ENCODE measurements around the gene ZCCHC17. TPM values are rescaled to one million over a fixed set of nuclear protein-coding genes. Genes with fewer than 3 reads are reported as not detected.

The ZCCHC17 gene
- total RNA-seq, 1 experiment from 2014 or later = 30.2 TPM

GRCh38 chr1:31297277-31298247 is 730 bp downstream of the ZCCHC17 start:
- Histone ChIP-seq H3K9me3 (ENCODE audit: low read length) (no peaks in the 10 kb centered on the region), H2AFZ (ENCODE audit: low read length) (peak overlapping the region; percentile 71), H3K4me2 (ENCODE audit: low read length) (peak overlapping the region; percentile 89), H3K27me3 (ENCODE audit: low read length) (no peaks in the 10 kb centered on the region), H3K4me1 (ENCODE audit: insufficient read depth, low read length) (peaks cover 32% of the 10 kb centered on the region), H3K4me3 (ENCODE audit: low read length) (peak overlapping the region; percentile 81), H4K20me1 (ENCODE audit: low read length) (no peaks in the 10 kb centered on the region), H3K9me2 (replicated peaks; ENCODE audit: low read length) (no peaks in the 10 kb centered on the region), H3K27ac (ENCODE audit: low read length) (no peak overlapping the region), H3K36me3 (ENCODE audit: low read depth, low read length) (peaks cover 13% of the 10 kb centered on the region), H3K79me2 (ENCODE audit: low read length) (peaks cover 91% of the 10 kb centered on the region), H3F3A (ENCODE audit: low read length, unreplicated experiment) (no peaks in the 10 kb centered on the region), H3K9ac (ENCODE audit: low read length) (peak overlapping the region; percentile 97)
- TF ChIP-seq EZH2 (IDR thresholded peaks at IDR 0.05; ENCODE audit: low read length, unreplicated experiment) (no peak), CTCF (conservative IDR thresholded peaks at IDR 0.05; ENCODE audit: low read depth, low read length) (no peak)
- BruUV-seq (replicated peaks) = TSS peak; percentile 84
- ChIA-PET POLR2A (ENCODE audit: unreplicated experiment) (interaction anchor here (0.5 to 0.7 kb wide), 5 partner anchors 9 to 1574 kb away, joined by 3 to 12 read pairs (median 3); no protein-coding TSS in a partner anchor), CTCF (interaction anchor here (0.6 to 1.0 kb wide), 4 partner anchors 112 to 142 kb away, joined by 3 to 5 read pairs (median 4); no protein-coding TSS in a partner anchor)
- intact Hi-C loops (cut with micrococcal nuclease) = loop anchor here (2.0 kb wide), 1 partner anchor 37 kb away; no protein-coding TSS in a partner anchor
- peak; percentile 5 for ATAC-seq
- peak; percentile 16 for DNase-seq

- peaks cover 93% of the 10 kb centered on the region for H3K79me2 ChIP-seq (ENCODE audit: low read length)
- ChIA-PET CTCF (no interaction called here), POLR2A (ENCODE audit: unreplicated experiment) (no interaction called here)
- DNase-seq = peak; percentile 66
- H3K4me3 ChIP-seq (ENCODE audit: low read length) = no peak overlapping the region
- TF ChIP-seq EZH2 (IDR thresholded peaks at IDR 0.05; ENCODE audit: low read length, unreplicated experiment) = no peak
- no peaks in the 10 kb centered on the region for H3K27me3 ChIP-seq (ENCODE audit: low read length)
- H2AFZ ChIP-seq (ENCODE audit: low read length) = no peak overlapping the region
- H3K27ac ChIP-seq (ENCODE audit: low read length) = no peak overlapping the region
- no TSS peak for BruUV-seq (replicated peaks)
- intact Hi-C loops (cut with micrococcal nuclease) = no loop called here
- H3K9me2 ChIP-seq (replicated peaks; ENCODE audit: low read length) = no peaks in the 10 kb centered on the region
- H3K4me2 ChIP-seq (ENCODE audit: low read length) = peak overlapping the region; percentile 89
- peaks cover 32% of the 10 kb centered on the region for H3K4me1 ChIP-seq (ENCODE audit: insufficient read depth, low read length)
- H3K9me3 ChIP-seq (ENCODE audit: low read length) = no peaks in the 10 kb centered on the region
- peak; percentile 26 for ATAC-seq
- peaks cover 4% of the 10 kb centered on the region; the same call in 1 of the 2 replicates for H3K36me3 ChIP-seq (ENCODE audit: low read depth, low read length)
- no peaks in the 10 kb centered on the region for H3F3A ChIP-seq (ENCODE audit: low read length, unreplicated experiment)
- no peaks in the 10 kb centered on the region for H4K20me1 ChIP-seq (ENCODE audit: low read length)
- no peak overlapping the region for H3K9ac ChIP-seq (ENCODE audit: low read length)
Observed at GRCh38 chr1:31299365-31299764, 2.5 kb downstream of the ZCCHC17 start.

- H3K27ac ChIP-seq (ENCODE audit: low read length) = no peak overlapping the region
- no peak overlapping the region for H2AFZ ChIP-seq (ENCODE audit: low read length)
- no peaks in the 10 kb centered on the region for H3K9me2 ChIP-seq (replicated peaks; ENCODE audit: low read length)
- no peak for DNase-seq
- BruUV-seq (replicated peaks) = no TSS peak
- no peak overlapping the region for H3K9ac ChIP-seq (ENCODE audit: low read length)
- POLR2A ChIA-PET (ENCODE audit: unreplicated experiment) = no interaction called here
- CTCF ChIA-PET = no interaction called here
- 0 out of 2 replicates have a peak overlapping the region, but pooled peaks have one; percentile 89 for H3K4me2 ChIP-seq (ENCODE audit: low read length)
- intact Hi-C loops (cut with micrococcal nuclease) = no loop called here
- no peak for ATAC-seq
- H3F3A ChIP-seq (ENCODE audit: low read length, unreplicated experiment) = no peaks in the 10 kb centered on the region
- no peaks in the 10 kb centered on the region for H3K36me3 ChIP-seq (ENCODE audit: low read depth, low read length)
- H3K79me2 ChIP-seq (ENCODE audit: low read length) = peaks cover 89% of the 10 kb centered on the region
- H3K9me3 ChIP-seq (ENCODE audit: low read length) = no peaks in the 10 kb centered on the region
- H4K20me1 ChIP-seq (ENCODE audit: low read length) = no peaks in the 10 kb centered on the region
- peaks cover 31% of the 10 kb centered on the region for H3K4me1 ChIP-seq (ENCODE audit: insufficient read depth, low read length)
- H3K27me3 ChIP-seq (ENCODE audit: low read length) = no peaks in the 10 kb centered on the region
- TF ChIP-seq EZH2phosphoT487 (IDR thresholded peaks at IDR 0.05; ENCODE audit: borderline replicate concordance, low read length) = no peak
- no peak for TF ChIP-seq CTCF (conservative IDR thresholded peaks at IDR 0.05; ENCODE audit: low read depth, low read length)
- TF ChIP-seq EZH2 (IDR thresholded peaks at IDR 0.05; ENCODE audit: low read length, unreplicated experiment) = no peak
- no peak overlapping the region for H3K4me3 ChIP-seq (ENCODE audit: low read length)
Observed at GRCh38 chr1:31300193-31300592, 3.4 kb downstream of the ZCCHC17 start.

All from PC-3 (cell line).